Liver (tissue), 9 donors: ENCODE data around the gene CHCT1. TPM values are rescaled to one million over a fixed set of nuclear protein-coding genes. Genes with fewer than 3 reads are reported as not detected.

Experiments used
- DNase-seq: peaks from one replicate; pipeline ENCODE4 v3.0.0-alpha.2; 2017; ENCODE audit warnings: low spot score
- H3K27ac ChIP-seq, 2 donors: one replicate each; pipeline ENCODE4 v1.7.0; 2013; ENCODE audit warnings: inconsistent platforms in 2 of 2, low read length in 2 of 2, control low read depth in 1 of 2, low read depth in 1 of 2, mild to moderate bottlenecking in 1 of 2
- H3K27me3 ChIP-seq, 4 donors: one replicate each; pipeline versions ENCODE4 v1.6.1 to v1.7.0; 2013; ENCODE audit warnings: low read length in 3 of 4, inconsistent platforms in 1 of 4, mild to moderate bottlenecking in 1 of 4, moderate library complexity in 1 of 4; ENCODE audit not compliant: control insufficient read depth in 4 of 4, insufficient read depth in 4 of 4
- H3K36me3 ChIP-seq, 4 donors: one replicate each; pipeline versions ENCODE4 v1.6.1 to v1.7.0; 2013; ENCODE audit warnings: low read length in 3 of 4, mild to moderate bottlenecking in 3 of 4, low read depth in 1 of 4, moderate library complexity in 1 of 4; ENCODE audit not compliant: control insufficient read depth in 4 of 4, insufficient read depth in 3 of 4
- H3K4me1 ChIP-seq, 4 donors: one replicate each; pipeline versions ENCODE4 v1.6.1 to v1.7.0; 2013; ENCODE audit warnings: low read length in 3 of 4, mild to moderate bottlenecking in 3 of 4, moderate library complexity in 1 of 4; ENCODE audit not compliant: control insufficient read depth in 4 of 4, insufficient read depth in 4 of 4
- H3K4me3 ChIP-seq, 3 donors: one replicate each; pipeline versions ENCODE4 v1.6.1 to v1.7.0; 2013; ENCODE audit warnings: low read length in 3 of 3, control low read depth in 1 of 3, low read depth in 1 of 3, mild to moderate bottlenecking in 1 of 3
- H3K9ac ChIP-seq, 2 donors: one replicate each; pipeline ENCODE4 v1.7.0; 2013; ENCODE audit warnings: low read length in 2 of 2, mild to moderate bottlenecking in 2 of 2, moderate library complexity in 2 of 2, control low read depth in 1 of 2, low read depth in 1 of 2
- H3K9me3 ChIP-seq, 4 donors: one replicate each; pipeline versions ENCODE4 v1.6.1 to v1.7.0; 2013; ENCODE audit warnings: low read length in 3 of 4; ENCODE audit not compliant: control insufficient read depth in 4 of 4
- EGR1 ChIP-seq, 2 donors: IDR thresholded peaks; 2 replicates each; pipeline ENCODE4 v1.6.1; 2016 to 2018; ENCODE audit warnings: antibody characterized with exemption in 2 of 2, low read depth in 2 of 2
- FOXA1 ChIP-seq: IDR thresholded peaks from 2 replicates; pipeline ENCODE4 v1.6.1; 2016; ENCODE audit warnings: antibody characterized with exemption
- HNF4A ChIP-seq, 2 donors: conservative IDR thresholded peaks; 2 replicates each; pipeline ENCODE4 v1.6.1; 2016; ENCODE audit warnings: antibody characterized with exemption in 2 of 2, mild to moderate bottlenecking in 2 of 2
- HNF4G ChIP-seq: IDR thresholded peaks from 2 replicates; pipeline ENCODE4 v1.6.1; 2016; ENCODE audit warnings: antibody characterized with exemption
- JUND ChIP-seq, 2 donors: IDR thresholded peaks; 2 replicates each; pipeline ENCODE4 v1.6.1; 2016; ENCODE audit warnings: antibody characterized with exemption in 2 of 2
- NR2F2 ChIP-seq: IDR thresholded peaks from 2 replicates; pipeline ENCODE4 v1.6.1; 2016; ENCODE audit warnings: antibody characterized with exemption
- RAD21 ChIP-seq, 2 donors: IDR thresholded peaks; 2 replicates each; pipeline ENCODE4 v1.6.1; 2016; ENCODE audit warnings: antibody characterized with exemption in 2 of 2, mild to moderate bottlenecking in 2 of 2
- REST ChIP-seq: IDR thresholded peaks from 2 replicates; pipeline ENCODE4 v1.6.1; 2016; ENCODE audit warnings: antibody characterized with exemption, mild to moderate bottlenecking
- RXRA ChIP-seq, 2 donors: IDR thresholded peaks; 2 replicates each; pipeline ENCODE4 v1.6.1; 2017 to 2018; ENCODE audit warnings: antibody characterized with exemption in 2 of 2, mild to moderate bottlenecking in 1 of 2
- SP1 ChIP-seq: IDR thresholded peaks from 2 replicates; pipeline ENCODE4 v1.6.1; 2018; ENCODE audit warnings: antibody characterized with exemption, mild to moderate bottlenecking
- TAF1 ChIP-seq: conservative IDR thresholded peaks from 2 replicates; pipeline ENCODE4 v1.6.1; 2016; ENCODE audit warnings: antibody characterized with exemption, mild to moderate bottlenecking
- WGBS: extraction: QIAGEN DNeasy Blood & Tissue Kit; methylation state at CpG from one replicate; pipeline ENCODE4 v1.1.7; 2013; 5-methylcytosine and 5-hydroxymethylcytosine counted together
- polyA plus RNA-seq, 2 donors: library from polyadenylated mRNA; stranded (reverse) in 1 of 2; unstranded in 1 of 2; fragments of 200-250 nt in 1 of 2; fragments of >200 nt in 1 of 2; fragmentation: Nextera tagmentation in 1 of 2; extraction: Ambion mirVana in 1 of 2; gene quantifications; one replicate each; pipeline versions ENCODE4 v1.2.1 to v1.2.3, GENCODE V29; 2013 to 2015
- total RNA-seq, 2 donors: library from RNA; depleted of rRNA; stranded (reverse); fragments of >200 nt; gene quantifications; one replicate each; pipeline ENCODE4 v1.2.3, GENCODE V29; 2014
- TF ChIP-seq, protein P1 (sequence below): IDR thresholded peaks from 2 replicates; pipeline ENCODE4 v1.6.1; 2016; ENCODE audit warnings: antibody characterized with exemption
- TF ChIP-seq, protein P2 (sequence below): IDR thresholded peaks from 2 replicates; pipeline ENCODE4 v1.6.1; 2016; ENCODE audit warnings: antibody characterized with exemption
- TF ChIP-seq, protein P3 (sequence below): IDR thresholded peaks from 2 replicates; pipeline ENCODE4 v1.6.1; 2016; ENCODE audit warnings: antibody characterized with exemption
- TF ChIP-seq, protein P4 (sequence below): fragments of 150-350 bp; IDR thresholded peaks from 2 replicates; pipeline ENCODE4 v1.5.1; 2017; ENCODE audit warnings: improper control_type of control experiment, low read depth, low read length; ENCODE audit not compliant: missing input control
- donor health status: healthy.
- donor health status: healthy.
- donor health status: healthy.
- donor health status: healthy.
- donor health status: healthy.

The CHCT1 gene
- total and polyA plus RNA-seq, 4 donors = not detected

- TF ChIP-seq, protein P1, sequence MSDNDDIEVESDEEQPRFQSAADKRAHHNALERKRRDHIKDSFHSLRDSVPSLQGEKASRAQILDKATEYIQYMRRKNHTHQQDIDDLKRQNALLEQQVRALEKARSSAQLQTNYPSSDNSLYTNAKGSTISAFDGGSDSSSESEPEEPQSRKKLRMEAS = no peak
- TF ChIP-seq, protein P2, sequence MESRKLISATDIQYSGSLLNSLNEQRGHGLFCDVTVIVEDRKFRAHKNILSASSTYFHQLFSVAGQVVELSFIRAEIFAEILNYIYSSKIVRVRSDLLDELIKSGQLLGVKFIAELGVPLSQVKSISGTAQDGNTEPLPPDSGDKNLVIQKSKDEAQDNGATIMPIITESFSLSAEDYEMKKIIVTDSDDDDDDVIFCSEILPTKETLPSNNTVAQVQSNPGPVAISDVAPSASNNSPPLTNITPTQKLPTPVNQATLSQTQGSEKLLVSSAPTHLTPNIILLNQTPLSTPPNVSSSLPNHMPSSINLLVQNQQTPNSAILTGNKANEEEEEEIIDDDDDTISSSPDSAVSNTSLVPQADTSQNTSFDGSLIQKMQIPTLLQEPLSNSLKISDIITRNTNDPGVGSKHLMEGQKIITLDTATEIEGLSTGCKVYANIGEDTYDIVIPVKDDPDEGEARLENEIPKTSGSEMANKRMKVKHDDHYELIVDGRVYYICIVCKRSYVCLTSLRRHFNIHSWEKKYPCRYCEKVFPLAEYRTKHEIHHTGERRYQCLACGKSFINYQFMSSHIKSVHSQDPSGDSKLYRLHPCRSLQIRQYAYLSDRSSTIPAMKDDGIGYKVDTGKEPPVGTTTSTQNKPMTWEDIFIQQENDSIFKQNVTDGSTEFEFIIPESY = no peak
- TF ChIP-seq EGR1 (IDR thresholded peaks at IDR 0.05; ENCODE audit: low read depth in 2 of 2) = no peak
- TF ChIP-seq, protein P3, sequence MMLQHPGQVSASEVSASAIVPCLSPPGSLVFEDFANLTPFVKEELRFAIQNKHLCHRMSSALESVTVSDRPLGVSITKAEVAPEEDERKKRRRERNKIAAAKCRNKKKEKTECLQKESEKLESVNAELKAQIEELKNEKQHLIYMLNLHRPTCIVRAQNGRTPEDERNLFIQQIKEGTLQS = no peak
Observed at GRCh38 chr17:60390925-60391470, 31.3 kb upstream of the CHCT1 start (continued).

- Histone ChIP-seq H3K4me1 (peaks cover 0 to 23% (median 10%) of the 10 kb centered on the region in 4 donors), H3K4me3 (peak overlapping the region; percentile 73 to 76 (median 75)), H3K9ac (peak overlapping the region; percentile 72 to 80), H3K27ac (peak overlapping the region; percentile 94 to 96), H3K27me3 (no peaks in the 10 kb centered on the region), H3K9me3 (no peaks in the 10 kb centered on the region), H3K36me3 (no peaks in the 10 kb centered on the region)
- DNase-seq = no peak
- TF ChIP-seq HNF4A (conservative IDR thresholded peaks at IDR 0.05) (no peak), SP1 (no peak), REST (no peak), RAD21 (IDR thresholded peaks at IDR 0.05) (no peak), RXRA (IDR thresholded peaks at IDR 0.05) (no peak), NR2F2 (no peak), TAF1 (no peak), JUND (IDR thresholded peaks at IDR 0.05) (no peak), FOXA1 (no peak), HNF4G (no peak)
- TF ChIP-seq, protein P1 = no peak
- TF ChIP-seq, protein P4, sequence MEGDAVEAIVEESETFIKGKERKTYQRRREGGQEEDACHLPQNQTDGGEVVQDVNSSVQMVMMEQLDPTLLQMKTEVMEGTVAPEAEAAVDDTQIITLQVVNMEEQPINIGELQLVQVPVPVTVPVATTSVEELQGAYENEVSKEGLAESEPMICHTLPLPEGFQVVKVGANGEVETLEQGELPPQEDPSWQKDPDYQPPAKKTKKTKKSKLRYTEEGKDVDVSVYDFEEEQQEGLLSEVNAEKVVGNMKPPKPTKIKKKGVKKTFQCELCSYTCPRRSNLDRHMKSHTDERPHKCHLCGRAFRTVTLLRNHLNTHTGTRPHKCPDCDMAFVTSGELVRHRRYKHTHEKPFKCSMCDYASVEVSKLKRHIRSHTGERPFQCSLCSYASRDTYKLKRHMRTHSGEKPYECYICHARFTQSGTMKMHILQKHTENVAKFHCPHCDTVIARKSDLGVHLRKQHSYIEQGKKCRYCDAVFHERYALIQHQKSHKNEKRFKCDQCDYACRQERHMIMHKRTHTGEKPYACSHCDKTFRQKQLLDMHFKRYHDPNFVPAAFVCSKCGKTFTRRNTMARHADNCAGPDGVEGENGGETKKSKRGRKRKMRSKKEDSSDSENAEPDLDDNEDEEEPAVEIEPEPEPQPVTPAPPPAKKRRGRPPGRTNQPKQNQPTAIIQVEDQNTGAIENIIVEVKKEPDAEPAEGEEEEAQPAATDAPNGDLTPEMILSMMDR = no peak
- TF ChIP-seq, protein P2 = no peak
- under 1% methylated on average over 36 of the region's 36 CpGs for WGBS
Observed at GRCh38 chr17:60391471-60392041, 30.7 kb upstream of the CHCT1 start.
